ENCODE measurements around the gene CFAP410. TPM values are rescaled to one million over a fixed set of nuclear protein-coding genes. Genes with fewer than 3 reads are reported as not detected.

Gene CFAP410
- total and polyA plus RNA-seq, 2 donors (not counting 3 experiments of a cell fraction or from before 2014, with no cell fraction given): 7.2 to 12.2 TPM

- TF ChIP-seq GATA2 (IDR thresholded peaks at IDR 0.05; ENCODE audit: insufficient read depth, insufficient read length, low read depth, low read length): no peak
- TF ChIP-seq FOS (IDR thresholded peaks at IDR 0.05; ENCODE audit: borderline replicate concordance, insufficient read depth, low read length): no peak
- TF ChIP-seq POLR2AphosphoS5 (IDR thresholded peaks at IDR 0.05; ENCODE audit: insufficient read depth, low read depth, low read length): no peak
- no peak for TF ChIP-seq MAX (IDR thresholded peaks at IDR 0.05; ENCODE audit: insufficient read depth, insufficient read length)
- no peak for TF ChIP-seq CTCF (IDR thresholded peaks at IDR 0.05; ENCODE audit: extremely low read depth in 1 of 2, insufficient read depth in 1 of 2, low read depth in 1 of 2, low read length in 2 of 2)
- TF ChIP-seq MYC (IDR thresholded peaks at IDR 0.05; ENCODE audit: low read depth, low read length): no peak
- TF ChIP-seq POLR2A (IDR thresholded peaks at IDR 0.05; ENCODE audit: low read depth, low read length): no peak
- no peak for TF ChIP-seq JUN (IDR thresholded peaks at IDR 0.05; ENCODE audit: borderline replicate concordance, insufficient read depth, insufficient read length, low read depth)
- no peak for TF ChIP-seq EZH2 (IDR thresholded peaks at IDR 0.05; ENCODE audit: borderline replicate concordance, low read depth, low read length, severe bottlenecking)
- H3K27ac ChIP-seq (ENCODE audit: insufficient read depth, low read depth, low read length): no peak overlapping the region
- CTCF ChIA-PET: no interaction called here
- no peaks in the 10 kb centered on the region for H3K4me1 ChIP-seq (ENCODE audit: control insufficient read depth, extremely low read depth, insufficient read depth, low read length)
- intact Hi-C loops (cut with micrococcal nuclease) (no loop called here), dilution Hi-C loops (cut with MboI; ENCODE audit: extremely low pct_ligation_motif_present, low sequenced_read_pairs) (no loop called here)
- no peak overlapping the region for H3K9ac ChIP-seq (replicated peaks; ENCODE audit: extremely low read depth, insufficient read depth, low read length)
- H3K27me3 ChIP-seq (ENCODE audit: control insufficient read depth in 2 of 2, insufficient read depth in 2 of 2, low read length in 2 of 2): no peaks in the 10 kb centered on the region
- POLR2A ChIA-PET: no interaction called here
- H3K36me3 ChIP-seq (ENCODE audit: control insufficient read depth in 2 of 2, extremely low read depth in 1 of 2, insufficient read depth in 2 of 2, low read length in 2 of 2): peaks cover 5 to 19% of the 10 kb centered on the region in 2 experiments
- no peaks in the 10 kb centered on the region for H4K20me1 ChIP-seq (replicated peaks; ENCODE audit: control insufficient read depth, extremely low read depth, insufficient read depth, low read length)
- no peak overlapping the region for H2AFZ ChIP-seq (ENCODE audit: low read depth, low read length)
- no peaks in the 10 kb centered on the region for H3K9me3 ChIP-seq (replicated peaks; ENCODE audit: control insufficient read depth, insufficient read depth, low read length)
- no peak overlapping the region for H3K4me3 ChIP-seq (replicated peaks in 1 of 3; ENCODE audit: insufficient read depth in 1 of 3, low read depth in 1 of 3, low read length in 3 of 3)
- H3K4me2 ChIP-seq (ENCODE audit: insufficient read depth, low read length): no peak overlapping the region
- no peak for DNase-seq (ENCODE audit: low read depth, low spot score)
- no peak for FAIRE-seq
- no TSS peak for BruUV-seq (replicated peaks)
- no peaks in the 10 kb centered on the region for H3K9me1 ChIP-seq (replicated peaks; ENCODE audit: control insufficient read depth, extremely low read depth, insufficient read depth, low read length)
- H3K79me2 ChIP-seq (ENCODE audit: control insufficient read depth, insufficient read depth, low read length): no peaks in the 10 kb centered on the region
Observed at GRCh38 chr21:44328242-44328895, 10.8 kb downstream of the CFAP410 start.

All from endothelial cell of umbilical vein (primary cell).